ENCODE data around the gene IGF1R.

GRCh38 chr15:98666841-98667240 lies 18.5 kb downstream of the IGF1R start:
- TF ChIP-seq EP300 (IDR thresholded peaks at IDR 0.05) = no peak
- no peak for TF ChIP-seq CTCF (IDR thresholded peaks at IDR 0.05)
- TF ChIP-seq POLR2A (IDR thresholded peaks at IDR 0.05) = no peak
